ENCODE data around the gene OR4N5.

The OR4N5 gene

DNA sequence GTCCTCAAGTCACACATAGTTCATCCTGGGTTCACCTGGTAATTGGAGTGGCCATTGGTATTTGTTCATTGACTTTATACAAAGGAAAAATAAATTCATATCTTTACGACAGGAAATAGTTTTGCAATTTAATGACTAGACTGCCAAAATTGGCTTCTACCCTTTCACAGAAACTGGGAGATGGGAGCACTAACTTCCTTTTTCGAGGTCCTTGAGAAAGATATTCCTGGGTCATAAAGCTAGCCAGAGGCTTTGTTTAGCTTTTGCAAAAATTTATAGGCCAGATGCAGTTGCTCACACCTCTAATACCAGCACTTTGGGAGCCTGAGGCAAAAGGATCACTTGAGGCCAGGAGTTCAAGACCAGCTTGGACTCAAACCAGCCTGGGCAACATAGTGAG lies 41.9 kb downstream of the OR4N5 start:
- DNase-seq (ENCODE audit: low read depth, low spot score) = no peak

GRCh38 chr14:20184181-20184580 lies 45.6 kb downstream of the OR4N5 start:
- H3K4me3 ChIP-seq = no peak overlapping the region
- H3K36me3 ChIP-seq (ENCODE audit: insufficient read depth, low read length) = no peaks in the 10 kb centered on the region
- TF ChIP-seq EZH2 (IDR thresholded peaks at IDR 0.05) = no peak
- no peak overlapping the region for H3K27ac ChIP-seq
- DNase-seq (ENCODE audit: low read depth, low spot score) = no peak
- H3K9me3 ChIP-seq (ENCODE audit: low read depth, low read length) = no peaks in the 10 kb centered on the region
- H3K9ac ChIP-seq (ENCODE audit: insufficient read length) = no peak overlapping the region

More for the DNA sequence above, 41.9 kb downstream of the OR4N5 start:
- H3K4me3 ChIP-seq = no peak overlapping the region
- no peak overlapping the region for H3K27ac ChIP-seq
- no peaks in the 10 kb centered on the region for H3K9me3 ChIP-seq (ENCODE audit: low read depth, low read length)
- H3K9ac ChIP-seq (ENCODE audit: insufficient read length) = no peak overlapping the region
- H3K36me3 ChIP-seq (ENCODE audit: insufficient read depth, low read length) = no peaks in the 10 kb centered on the region
- TF ChIP-seq FOXP2 (optimal IDR thresholded peaks at IDR 0.05; ENCODE audit: control extremely low read depth, extremely low read length, insufficient read depth) (no peak), EZH2 (IDR thresholded peaks at IDR 0.05) (no peak)

DNA sequence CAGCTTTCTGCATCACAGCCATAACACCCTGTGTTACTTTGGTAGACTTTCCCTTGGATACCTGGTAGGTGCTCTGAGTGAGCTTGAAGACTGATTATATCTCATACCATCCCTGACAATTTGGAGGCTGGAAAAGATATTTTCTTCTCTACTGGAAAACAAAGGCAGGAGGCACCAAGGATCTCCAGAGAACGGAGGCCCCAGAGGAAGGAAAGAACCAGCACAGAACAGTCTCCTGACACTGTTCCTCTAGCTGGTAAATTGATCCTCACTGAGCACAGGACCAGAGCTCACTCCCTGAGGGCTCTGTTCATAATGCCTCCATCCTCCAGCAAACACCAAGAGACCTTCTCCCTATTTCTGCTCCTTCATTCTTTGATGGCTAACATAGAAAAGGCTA lies 52.0 kb downstream of the OR4N5 start, which contains the start of gene OR11G2:
OR11G2 (plus strand) TSS at position 301 of the 400 bp plus-strand sequence. CDS start 6,542 bp downstream, outside the sequence.
- H3K4me3 ChIP-seq = no peak within 1 kb of the TSS
- H3K36me3 ChIP-seq (ENCODE audit: insufficient read depth, low read length) = no peaks in the 10 kb centered on the region
- TF ChIP-seq FOXP2 (optimal IDR thresholded peaks at IDR 0.05; ENCODE audit: control extremely low read depth, extremely low read length, insufficient read depth) (no peak), POLR2AphosphoS5 (IDR thresholded peaks at IDR 0.05; ENCODE audit: borderline replicate concordance, low read depth, low read length) (no peak), EZH2 (IDR thresholded peaks at IDR 0.05) (no peak)
- H3K27ac ChIP-seq = no peak within 1 kb of the TSS
- no peak for DNase-seq (ENCODE audit: low read depth, low spot score)
- H3K9ac ChIP-seq (ENCODE audit: insufficient read length) = no peak within 1 kb of the TSS
- no peaks in the 10 kb centered on the region for H3K9me3 ChIP-seq (ENCODE audit: low read depth, low read length)

DNA sequence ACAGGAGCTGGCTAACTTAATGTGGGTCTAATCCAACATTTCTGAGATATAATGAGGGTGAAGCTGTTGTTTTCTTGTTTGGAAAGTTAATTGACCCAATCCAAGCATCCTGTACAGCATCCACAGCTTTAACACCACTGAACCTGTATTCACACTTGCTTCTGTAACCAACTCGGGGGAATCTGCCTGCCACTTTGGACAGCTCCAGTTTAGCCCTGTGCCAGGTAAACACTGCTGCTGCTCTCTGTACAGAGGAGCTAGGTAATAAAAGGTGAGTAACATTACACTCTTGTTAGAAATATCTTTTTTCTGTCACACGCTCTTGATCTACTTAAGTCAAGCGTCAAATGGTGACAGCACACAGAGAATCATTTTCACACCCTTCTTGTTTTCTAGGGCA lies 52.8 kb downstream of the OR4N5 start:
- H3K36me3 ChIP-seq (ENCODE audit: insufficient read depth, low read length) = no peaks in the 10 kb centered on the region
- H3K9me3 ChIP-seq (ENCODE audit: low read depth, low read length) = no peaks in the 10 kb centered on the region
- TF ChIP-seq FOXP2 (optimal IDR thresholded peaks at IDR 0.05; ENCODE audit: control extremely low read depth, extremely low read length, insufficient read depth) (no peak), EZH2 (IDR thresholded peaks at IDR 0.05) (no peak), POLR2AphosphoS5 (IDR thresholded peaks at IDR 0.05; ENCODE audit: borderline replicate concordance, low read depth, low read length) (no peak)
- DNase-seq (ENCODE audit: low read depth, low spot score) = no peak
- no peak overlapping the region for H3K4me3 ChIP-seq
- no peak overlapping the region for H3K9ac ChIP-seq (ENCODE audit: insufficient read length)
- H3K27ac ChIP-seq = no peak overlapping the region

DNA sequence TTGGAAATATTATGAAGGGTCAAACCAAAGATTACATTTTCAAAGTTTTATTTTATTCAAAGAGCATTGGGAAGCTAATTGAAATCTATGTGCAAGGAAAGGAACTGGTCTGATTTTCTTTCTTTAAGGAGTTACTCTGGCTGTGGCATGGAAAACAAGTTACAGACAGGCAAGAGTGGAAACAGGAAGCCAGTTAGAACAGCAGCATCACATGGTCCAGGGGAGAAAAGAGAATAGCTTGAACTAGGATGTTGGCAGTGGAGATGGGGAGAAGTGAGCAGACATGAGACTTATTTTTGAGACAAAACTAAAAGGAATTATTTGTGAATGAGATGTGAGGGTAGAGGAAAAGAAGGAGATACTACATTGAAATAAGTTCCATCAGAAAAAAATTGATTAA lies 55.5 kb downstream of the OR4N5 start:
- no peaks in the 10 kb centered on the region for H3K9me3 ChIP-seq (ENCODE audit: low read depth, low read length)

More for the DNA sequence above, 55.5 kb downstream of the OR4N5 start:
- DNase-seq (ENCODE audit: low read depth, low spot score) = no peak
- H3K9ac ChIP-seq (ENCODE audit: insufficient read length) = no peak overlapping the region
- TF ChIP-seq FOXP2 (optimal IDR thresholded peaks at IDR 0.05; ENCODE audit: control extremely low read depth, extremely low read length, insufficient read depth) = no peak
- TF ChIP-seq EZH2 (IDR thresholded peaks at IDR 0.05) = no peak
- no peak for TF ChIP-seq POLR2AphosphoS5 (IDR thresholded peaks at IDR 0.05; ENCODE audit: borderline replicate concordance, low read depth, low read length)
- H3K4me3 ChIP-seq = no peak overlapping the region
- no peaks in the 10 kb centered on the region for H3K36me3 ChIP-seq (ENCODE audit: insufficient read depth, low read length)
- no peak overlapping the region for H3K27ac ChIP-seq
